ENCODE results near the gene SLC2A6. TPM values are rescaled to one million over a fixed set of nuclear protein-coding genes. Genes with fewer than 3 reads are reported as not detected.

Gene SLC2A6
- total RNA-seq, 1 experiment from 2014 or later, result 18.7 TPM

DNA sequence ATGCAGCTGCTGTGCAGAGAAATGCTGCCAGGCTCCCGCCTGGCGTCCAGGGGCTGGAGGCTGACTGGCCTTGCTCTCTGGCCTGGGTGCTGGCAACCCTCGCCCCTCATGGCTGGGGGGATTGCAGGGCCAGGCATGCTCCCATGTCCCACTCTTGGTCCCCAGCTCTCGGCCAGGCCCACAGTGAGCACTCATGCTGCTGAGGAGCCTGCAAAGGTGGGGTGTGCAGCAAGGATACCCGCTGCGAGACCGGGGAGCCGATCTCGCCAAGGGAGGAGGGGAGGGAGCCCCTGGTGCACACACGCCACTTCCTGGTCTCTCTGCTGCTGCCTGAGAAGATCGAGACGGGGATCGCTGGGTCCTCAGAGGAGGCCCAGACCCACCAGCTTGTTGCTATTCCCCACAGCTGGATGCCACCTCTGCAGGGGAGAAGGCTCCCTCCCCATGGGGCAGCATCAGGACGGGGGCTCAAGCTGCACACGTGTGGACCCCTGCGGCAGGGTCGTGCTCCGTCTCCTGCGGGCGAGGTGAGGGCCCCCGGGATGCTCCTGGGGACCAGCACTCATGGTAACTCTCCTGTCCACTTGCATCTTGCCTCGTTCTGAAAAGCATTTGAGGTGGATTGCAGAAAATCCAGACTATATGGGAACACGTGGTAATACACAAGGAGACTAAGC is 33.5 kb downstream of the SLC2A6 start:
- H4K91ac ChIP-seq (ENCODE audit: insufficient read length, low read depth, low read length), result no peak overlapping the region
- H2BK12ac ChIP-seq (ENCODE audit: insufficient read length, low read depth, low read length), result no peak overlapping the region
- H3K9ac ChIP-seq (ENCODE audit: extremely low read depth, insufficient read length, low read length), result no peak overlapping the region
- WGBS (ENCODE audit: extremely low coverage, insufficient read length, low lambda C conversion rate), result no CpG with 5 or more reads among the region's 23 CpGs
- H3K27me3 Mint-ChIP-seq (ENCODE audit: low read depth), result no peaks in the 10 kb centered on the region; the same call in 1 of the 2 replicates
- H2BK5ac ChIP-seq (ENCODE audit: insufficient read length, low read length), result no peak overlapping the region
- H3K27ac ChIP-seq (ENCODE audit: insufficient read length, low read depth, low read length), result no peak overlapping the region
- H4K5ac ChIP-seq (ENCODE audit: insufficient read length, low read depth, low read length), result no peak overlapping the region
- no peak overlapping the region for H3T11ph ChIP-seq (ENCODE audit: low read length)
- H3K14ac ChIP-seq (ENCODE audit: insufficient read depth, low read length), result no peak overlapping the region; the same call in 1 of the 2 replicates
- no peaks in the 10 kb centered on the region for H3K79me1 ChIP-seq (ENCODE audit: insufficient read depth, low read depth, low read length, poor library complexity, severe bottlenecking)
- H3K4me1 Mint-ChIP-seq, result no peaks in the 10 kb centered on the region
- no peak overlapping the region for H2AFZ ChIP-seq (ENCODE audit: low read length)
- no peak for DNase-seq
- no peak overlapping the region for H2AK5ac ChIP-seq (ENCODE audit: insufficient read length, low read length)
- no peak overlapping the region for H3K18ac ChIP-seq (ENCODE audit: insufficient read length, low read depth, low read length)
- H3K27ac Mint-ChIP-seq, result no peak overlapping the region
- H3K4me1 ChIP-seq (ENCODE audit: insufficient read depth, low read length), result no peaks in the 10 kb centered on the region
- H2BK20ac ChIP-seq (ENCODE audit: low read depth, low read length, poor library complexity, severe bottlenecking), result no peak overlapping the region
- H3K23ac ChIP-seq (ENCODE audit: insufficient read length, low read depth, low read length), result no peak overlapping the region
- H3K4ac ChIP-seq (ENCODE audit: low read depth, low read length), result no peak overlapping the region
- no peak overlapping the region for H4K8ac ChIP-seq (replicated peaks; ENCODE audit: insufficient read length, low read depth, low read length)
- TF ChIP-seq, protein P1, sequence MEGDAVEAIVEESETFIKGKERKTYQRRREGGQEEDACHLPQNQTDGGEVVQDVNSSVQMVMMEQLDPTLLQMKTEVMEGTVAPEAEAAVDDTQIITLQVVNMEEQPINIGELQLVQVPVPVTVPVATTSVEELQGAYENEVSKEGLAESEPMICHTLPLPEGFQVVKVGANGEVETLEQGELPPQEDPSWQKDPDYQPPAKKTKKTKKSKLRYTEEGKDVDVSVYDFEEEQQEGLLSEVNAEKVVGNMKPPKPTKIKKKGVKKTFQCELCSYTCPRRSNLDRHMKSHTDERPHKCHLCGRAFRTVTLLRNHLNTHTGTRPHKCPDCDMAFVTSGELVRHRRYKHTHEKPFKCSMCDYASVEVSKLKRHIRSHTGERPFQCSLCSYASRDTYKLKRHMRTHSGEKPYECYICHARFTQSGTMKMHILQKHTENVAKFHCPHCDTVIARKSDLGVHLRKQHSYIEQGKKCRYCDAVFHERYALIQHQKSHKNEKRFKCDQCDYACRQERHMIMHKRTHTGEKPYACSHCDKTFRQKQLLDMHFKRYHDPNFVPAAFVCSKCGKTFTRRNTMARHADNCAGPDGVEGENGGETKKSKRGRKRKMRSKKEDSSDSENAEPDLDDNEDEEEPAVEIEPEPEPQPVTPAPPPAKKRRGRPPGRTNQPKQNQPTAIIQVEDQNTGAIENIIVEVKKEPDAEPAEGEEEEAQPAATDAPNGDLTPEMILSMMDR (conservative IDR thresholded peaks at IDR 0.05), result no peak
- no peak overlapping the region for H3K4me2 ChIP-seq (ENCODE audit: insufficient read depth, insufficient read length, low read length)
- no peak overlapping the region for H3K56ac ChIP-seq (ENCODE audit: insufficient read length, low read depth, low read length)
- no peak overlapping the region for H3K4me3 Mint-ChIP-seq
- no peaks in the 10 kb centered on the region for H3K36me3 Mint-ChIP-seq (ENCODE audit: insufficient read depth in 1 of 3, low read depth in 3 of 3)
- no peaks in the 10 kb centered on the region for H3K27me3 ChIP-seq (ENCODE audit: insufficient read depth, low read length)
- no peaks in the 10 kb centered on the region for H3K9me3 ChIP-seq (ENCODE audit: control insufficient read depth, low read depth, low read length)
- no peak overlapping the region for H2BK15ac ChIP-seq (ENCODE audit: low read depth, low read length)
- H3K79me2 ChIP-seq (ENCODE audit: insufficient read depth, low read length), result no peaks in the 10 kb centered on the region
- no peak overlapping the region for H2BK120ac ChIP-seq (ENCODE audit: low read depth, low read length, poor library complexity, severe bottlenecking)
- no peaks in the 10 kb centered on the region for H3K9me3 Mint-ChIP-seq
- no peaks in the 10 kb centered on the region for H3K23me2 ChIP-seq (ENCODE audit: insufficient read length, low read depth, low read length, poor library complexity, severe bottlenecking)
- H4K20me1 ChIP-seq (ENCODE audit: control insufficient read depth, insufficient read depth, insufficient read length), result no peaks in the 10 kb centered on the region
